HL-60 (cell line): ENCODE results near the gene FBXL20.

ENCODE experiments used
- DNase-seq, 2 experiments: peaks; one replicate each; pipeline ENCODE4 v3.0.0-alpha.2; 2010 to 2020; ENCODE audit warnings: low read depth in 1 of 2, low spot score in 1 of 2
- H3K27ac ChIP-seq: fragments of 250-450 bp; sonication (Bioruptor Pico); replicated peaks from 2 replicates; pipeline ENCODE4 v1.5.1; 2020; ENCODE audit warnings: mild to moderate bottlenecking, moderate library complexity
- H3K27me3 ChIP-seq: fragments of 250-450 bp; sonication (Bioruptor Pico); 2 replicates; pipeline ENCODE4 v1.5.1; 2021; ENCODE audit warnings: mild to moderate bottlenecking, moderate library complexity; ENCODE audit not compliant: insufficient read depth, poor library complexity, severe bottlenecking
- H3K4me3 ChIP-seq: replicated peaks from 2 replicates; pipeline ENCODE4 v1.5.1; 2011; ENCODE audit warnings: mild to moderate bottlenecking, control low read depth, low read length; ENCODE audit not compliant: insufficient read depth
- CTCF ChIP-seq: IDR thresholded peaks from one replicate; pipeline ENCODE4 v1.5.1; 2011; ENCODE audit warnings: low read length, control low read depth, inconsistent platforms; ENCODE audit not compliant: insufficient read depth
- GABPA ChIP-seq: IDR thresholded peaks from 2 replicates; pipeline ENCODE4 v1.6.1; 2012; ENCODE audit warnings: low read depth
- POLR2AphosphoS5 ChIP-seq: IDR thresholded peaks from 2 replicates; pipeline ENCODE4 v1.6.1; 2012; ENCODE audit warnings: low read depth
- REST ChIP-seq: IDR thresholded peaks from 2 replicates; pipeline ENCODE4 v1.6.1; 2012; ENCODE audit warnings: low read depth; ENCODE audit not compliant: insufficient replicate concordance
- SPI1 ChIP-seq: IDR thresholded peaks from 2 replicates; pipeline ENCODE4 v1.6.1; 2012; ENCODE audit warnings: low read depth, mild to moderate bottlenecking, borderline replicate concordance

FBXL20 gene

GRCh38 chr17:39325528-39326240 lies 75.7 kb downstream of the FBXL20 start:
- peak; percentile 35 to 73 for DNase-seq
- Histone ChIP-seq H3K4me3 (no peak overlapping the region), H3K27me3 (no peaks in the 10 kb centered on the region), H3K27ac (peak overlapping the region; percentile 60)
- TF ChIP-seq SPI1 (peak; percentile 98), GABPA (no peak)

- TF ChIP-seq SPI1 (no peak), REST (no peak), GABPA (no peak), POLR2AphosphoS5 (no peak), CTCF (no peak)
- Histone ChIP-seq H3K27me3 (no peaks in the 10 kb centered on the region), H3K27ac (no peak overlapping the region), H3K4me3 (no peak overlapping the region)
- DNase-seq, result no peak
These were observed 82.8 kb downstream of the FBXL20 start for GRCh38 chr17:39318636-39319035.

- DNase-seq, result no peak
- Histone ChIP-seq H3K27ac (no peak overlapping the region), H3K27me3 (no peaks in the 10 kb centered on the region), H3K4me3 (no peak overlapping the region)
- TF ChIP-seq POLR2AphosphoS5, result no peak
- no peak for TF ChIP-seq REST
- TF ChIP-seq CTCF, result no peak
- no peak for TF ChIP-seq SPI1
- TF ChIP-seq GABPA, result no peak
These were observed 94.8 kb downstream of the FBXL20 start for GRCh38 chr17:39306509-39307212.

GRCh38 chr17:39305978-39306377 lies 95.4 kb downstream of the FBXL20 start:
- no peaks in the 10 kb centered on the region for H3K27me3 ChIP-seq
- no peak for DNase-seq
- no peak overlapping the region for H3K27ac ChIP-seq
- H3K4me3 ChIP-seq, result no peak overlapping the region
- TF ChIP-seq REST (no peak), CTCF (no peak), GABPA (no peak), SPI1 (no peak), POLR2AphosphoS5 (no peak)
